Placental pericyte (primary cell): Measurements from ENCODE around the gene INO80B. TPM values are rescaled to one million over a fixed set of nuclear protein-coding genes. Genes with fewer than 3 reads are reported as not detected.

ENCODE experiments used
- total RNA-seq: library from RNA; depleted of rRNA; stranded (reverse); fragments of >200 nt; gene quantifications from 2 replicates; pipeline ENCODE4 v1.2.3, GENCODE V29; 2012

The INO80B gene
- total RNA-seq = 12.9 and 19.3 TPM in 2 replicates

DNA sequence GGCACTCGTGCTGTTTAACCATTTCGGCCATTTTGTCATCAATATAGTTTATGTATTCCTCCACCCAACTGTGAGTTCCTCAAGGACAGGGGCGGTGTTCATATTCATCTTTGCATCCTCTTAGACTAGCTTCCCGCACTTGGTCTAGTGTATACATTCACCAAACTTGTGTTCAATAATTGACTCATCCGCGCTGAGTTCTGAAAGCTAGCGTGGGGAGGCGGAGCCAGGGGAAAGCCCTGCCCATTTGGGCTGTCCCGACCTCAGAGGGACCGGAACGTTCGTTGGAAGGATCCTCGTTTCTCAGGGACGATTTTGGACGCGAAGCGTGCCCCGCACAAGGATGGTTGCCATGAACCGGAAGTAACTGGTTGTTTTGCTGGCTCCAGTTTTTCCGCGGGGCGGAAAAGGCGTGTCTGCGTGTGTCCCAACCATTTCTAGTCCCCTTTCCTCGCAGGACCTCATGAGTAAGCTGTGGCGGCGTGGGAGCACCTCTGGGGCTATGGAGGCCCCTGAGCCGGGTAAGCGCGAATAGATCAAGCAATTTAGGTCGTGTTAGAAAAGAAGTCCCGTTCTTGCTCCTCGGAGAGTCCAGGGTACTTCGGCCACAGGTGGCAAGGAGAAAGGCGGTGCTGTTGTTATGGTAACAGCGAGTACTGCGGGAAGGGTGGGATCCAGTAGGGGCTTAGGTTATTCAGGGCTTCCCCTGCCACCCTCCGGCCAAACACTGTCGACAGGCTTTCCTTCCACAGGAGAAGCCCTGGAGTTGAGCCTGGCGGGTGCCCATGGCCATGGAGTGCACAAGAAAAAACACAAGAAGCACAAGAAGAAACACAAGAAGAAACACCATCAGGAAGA is at the start of gene INO80B:
INO80B (plus strand) TSS at position 434 of the 858 bp plus-strand sequence; CDS start at position 464, 30 bp downstream.

DNA sequence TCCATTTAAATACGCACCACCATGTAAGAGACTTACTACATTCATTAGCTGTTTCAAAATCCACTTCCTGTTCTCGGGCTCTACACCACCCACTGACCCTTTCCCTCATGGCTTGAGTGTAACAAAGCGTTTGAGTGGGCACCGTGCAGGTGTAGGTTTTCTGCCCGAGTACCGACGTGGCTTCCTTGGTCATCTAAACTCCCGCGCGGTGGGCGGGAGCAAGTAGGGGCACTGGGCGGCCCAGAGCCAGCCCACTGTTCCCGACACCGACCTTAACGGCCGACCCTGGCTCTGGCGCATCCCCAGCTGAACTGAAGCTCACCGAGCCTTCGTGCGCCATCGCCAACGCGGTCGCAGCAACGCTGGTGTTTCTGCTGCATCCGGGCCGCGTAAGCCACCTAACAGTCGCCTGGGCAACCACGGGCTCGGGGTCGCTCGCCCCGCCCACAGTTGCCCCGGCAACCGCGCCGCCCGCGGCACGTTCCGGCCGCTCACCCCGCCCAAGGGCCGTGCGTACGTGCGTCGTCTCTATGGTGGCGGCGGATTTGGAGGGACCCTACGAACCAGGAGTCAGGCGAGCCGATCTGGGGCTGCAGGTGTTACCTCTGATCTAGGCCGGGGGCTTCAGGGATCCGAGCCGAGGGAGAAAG is 33.5 kb upstream of the INO80B start, which contains the start of the genes C2orf81 and WDR54:
C2orf81 (minus strand) TSS at position 399 of the 650 bp plus-strand sequence; CDS start at position 340, 59 bp downstream.
WDR54 (plus strand) TSS at position 510 of the 650 bp plus-strand sequence. CDS start 424 bp downstream, outside the sequence.

DNA sequence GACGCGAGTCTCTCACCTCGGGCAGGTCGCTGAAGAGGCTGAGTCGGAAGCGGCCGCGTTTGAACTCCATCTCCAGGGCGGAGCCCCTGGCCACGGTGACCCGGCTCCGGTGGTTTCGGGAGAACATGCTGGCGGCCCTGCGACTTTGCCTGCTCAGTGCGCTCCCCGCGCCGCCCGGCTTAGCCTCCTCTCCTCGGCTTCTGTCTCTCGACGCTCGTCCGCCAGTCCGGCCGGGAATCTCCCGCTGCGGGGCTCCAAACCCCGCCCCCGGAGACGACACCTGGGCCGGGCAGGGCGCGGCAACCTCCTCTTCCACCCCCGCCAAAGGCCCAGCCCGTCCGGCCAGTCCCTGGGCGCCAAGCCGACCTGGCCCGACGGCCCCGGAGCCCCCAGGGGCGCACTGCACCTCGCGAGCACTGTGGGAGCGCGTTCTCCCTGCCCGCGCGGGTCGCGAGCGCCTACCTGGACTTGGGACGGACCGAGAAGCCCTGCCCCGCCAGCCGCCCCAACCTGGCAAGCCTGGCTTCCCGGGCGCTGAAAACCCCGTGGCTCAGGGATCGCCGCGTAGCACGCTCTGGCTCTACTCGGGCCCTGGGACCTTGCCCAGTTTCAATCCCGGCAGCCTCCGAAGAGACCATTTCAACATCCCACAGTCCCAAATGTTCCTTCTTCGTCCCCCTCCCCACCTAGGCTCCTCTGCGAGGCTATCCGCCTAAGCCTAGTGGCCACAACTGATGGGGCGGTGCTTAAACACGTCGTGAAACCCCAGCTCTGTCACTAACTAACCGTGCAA is 13.0 kb upstream of the INO80B start, which contains the start of gene RTKN:
RTKN (minus strand) TSS at position 248 of the 793 bp plus-strand sequence; CDS start at position 127, 121 bp downstream.

DNA sequence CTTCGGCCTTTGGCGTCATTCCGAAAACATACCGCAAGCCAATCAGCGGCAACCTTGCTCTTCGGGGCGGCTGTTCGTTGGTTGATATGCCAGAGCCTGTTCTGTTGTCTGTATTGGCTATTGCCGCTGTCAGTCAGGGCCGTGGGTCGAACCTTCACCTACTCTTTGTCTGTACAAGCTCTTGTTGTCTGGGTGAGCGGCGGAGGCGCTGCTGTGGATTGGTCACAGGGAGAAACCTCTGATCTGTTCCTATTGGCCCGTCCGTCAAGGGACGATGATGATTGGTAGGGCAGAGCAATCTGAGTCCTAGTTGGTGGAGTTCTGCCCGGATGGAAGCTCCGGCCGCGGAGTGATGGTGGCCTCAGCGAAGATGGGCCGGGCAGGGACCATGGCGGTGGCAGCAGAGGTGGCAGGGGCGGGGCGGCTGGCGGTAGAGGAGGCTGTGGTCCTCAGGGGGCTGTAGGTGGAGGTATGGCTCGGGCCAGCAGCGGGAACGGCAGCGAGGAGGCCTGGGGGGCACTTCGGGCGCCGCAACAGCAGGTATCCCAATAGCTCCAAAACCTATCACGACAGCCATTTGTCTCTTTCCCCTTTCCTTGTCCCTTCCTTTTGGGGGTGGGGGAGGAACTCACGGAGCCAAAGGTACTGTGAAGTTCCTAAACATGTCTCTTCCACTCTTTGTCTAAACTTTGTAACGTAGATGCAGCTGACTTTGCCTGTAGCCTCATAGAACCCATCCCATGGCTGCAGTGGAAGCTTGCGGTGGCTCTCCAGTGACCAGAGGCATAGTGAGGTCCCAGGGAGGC is 3.4 kb downstream of the INO80B start, which contains the start of gene WBP1:
WBP1 (plus strand) TSS at position 307 of the 806 bp plus-strand sequence; CDS start at position 472, 165 bp downstream.

DNA sequence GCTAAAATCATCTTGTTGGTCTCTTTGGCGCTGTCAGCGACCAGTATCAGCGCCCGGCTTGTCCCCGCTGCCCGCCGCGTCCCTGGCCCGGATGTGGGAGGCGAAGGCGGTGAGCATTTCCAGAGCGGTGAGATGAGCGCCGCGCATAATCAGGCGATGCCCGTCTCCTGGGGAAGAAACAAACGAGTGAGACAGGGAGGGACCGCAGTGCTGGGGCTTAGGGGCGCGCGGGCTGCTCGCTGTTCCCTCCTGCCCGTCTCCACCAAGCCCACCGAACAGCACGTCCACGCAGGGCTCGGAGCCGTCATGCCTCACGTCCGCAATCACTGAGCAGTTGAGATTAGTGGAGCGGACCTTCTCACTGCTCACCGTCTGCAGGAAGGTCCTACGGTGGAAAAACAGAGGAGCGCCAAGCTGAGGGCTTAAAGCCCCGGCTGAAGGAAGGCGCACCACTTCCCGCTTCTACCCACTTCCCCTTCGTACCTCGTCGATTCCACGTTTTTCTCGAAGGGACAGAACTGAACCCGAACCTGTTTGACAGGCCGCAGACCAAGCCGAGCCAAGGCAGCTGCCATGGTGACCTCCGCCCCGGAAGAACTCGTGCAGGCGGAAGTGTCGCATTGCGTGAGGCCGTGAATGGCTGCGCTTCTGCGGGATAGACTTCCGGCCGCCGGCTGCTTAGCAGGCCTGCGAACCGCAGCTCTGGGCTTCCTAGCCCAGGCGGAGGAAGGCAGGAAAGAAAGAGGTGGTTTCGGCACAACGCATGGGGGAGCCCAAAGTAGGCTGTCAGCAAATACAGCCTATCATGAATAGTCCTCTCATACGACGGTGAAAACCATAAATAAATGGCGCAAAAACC is 17.4 kb downstream of the INO80B start, which contains the start of gene MRPL53:
MRPL53 (minus strand) TSS at position 595 of the 859 bp plus-strand sequence; CDS start at position 575, 20 bp downstream.

DNA sequence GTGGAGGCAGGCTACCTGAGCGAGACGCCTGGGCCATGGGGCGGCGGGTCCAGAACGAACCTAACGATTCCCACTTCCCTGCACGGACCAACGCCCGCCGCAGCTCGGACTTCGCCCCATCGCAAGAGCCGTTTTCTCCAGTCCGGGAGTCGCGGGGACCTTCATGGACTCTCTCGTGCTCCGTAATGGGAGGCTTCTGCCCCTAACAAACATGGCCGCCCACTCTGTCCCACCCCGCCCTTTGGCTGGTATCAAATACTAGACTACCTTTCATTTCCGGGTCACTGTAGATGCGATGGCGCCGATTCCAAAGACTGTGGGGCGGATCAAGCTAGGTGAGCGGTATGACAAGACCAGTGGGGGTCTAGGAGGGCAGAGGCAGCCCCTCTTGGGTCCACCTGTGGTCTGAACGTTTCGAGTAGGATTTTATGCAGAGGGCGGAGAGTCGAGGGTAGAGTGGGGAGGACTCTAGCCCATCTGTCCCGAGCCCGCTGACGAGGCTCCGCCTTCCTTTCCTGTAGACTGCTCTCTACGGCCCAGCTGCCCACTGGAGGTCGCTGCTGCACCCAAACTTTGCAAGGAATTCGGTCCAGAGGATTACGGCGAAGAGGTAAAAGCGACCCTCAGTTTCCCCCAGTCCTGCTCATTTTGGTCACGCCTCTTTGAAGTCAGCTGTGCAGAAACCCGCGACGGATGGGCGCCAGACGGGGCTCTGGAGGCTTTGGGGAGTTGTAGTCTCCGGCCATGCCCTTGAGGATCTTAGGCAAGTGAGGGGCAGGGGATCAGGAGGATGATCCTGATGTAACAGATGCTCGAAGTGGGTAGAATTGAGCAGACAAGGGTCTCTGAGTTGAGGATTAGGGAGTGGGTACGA is 28.2 kb downstream of the INO80B start, which contains the start of the genes CCDC142 and TTC31:
CCDC142 (minus strand) TSS at position 198 of the 874 bp plus-strand sequence; CDS start at position 37, 161 bp downstream.
TTC31 (plus strand) TSS at position 281 of the 874 bp plus-strand sequence; CDS start at position 296, 15 bp downstream.

DNA sequence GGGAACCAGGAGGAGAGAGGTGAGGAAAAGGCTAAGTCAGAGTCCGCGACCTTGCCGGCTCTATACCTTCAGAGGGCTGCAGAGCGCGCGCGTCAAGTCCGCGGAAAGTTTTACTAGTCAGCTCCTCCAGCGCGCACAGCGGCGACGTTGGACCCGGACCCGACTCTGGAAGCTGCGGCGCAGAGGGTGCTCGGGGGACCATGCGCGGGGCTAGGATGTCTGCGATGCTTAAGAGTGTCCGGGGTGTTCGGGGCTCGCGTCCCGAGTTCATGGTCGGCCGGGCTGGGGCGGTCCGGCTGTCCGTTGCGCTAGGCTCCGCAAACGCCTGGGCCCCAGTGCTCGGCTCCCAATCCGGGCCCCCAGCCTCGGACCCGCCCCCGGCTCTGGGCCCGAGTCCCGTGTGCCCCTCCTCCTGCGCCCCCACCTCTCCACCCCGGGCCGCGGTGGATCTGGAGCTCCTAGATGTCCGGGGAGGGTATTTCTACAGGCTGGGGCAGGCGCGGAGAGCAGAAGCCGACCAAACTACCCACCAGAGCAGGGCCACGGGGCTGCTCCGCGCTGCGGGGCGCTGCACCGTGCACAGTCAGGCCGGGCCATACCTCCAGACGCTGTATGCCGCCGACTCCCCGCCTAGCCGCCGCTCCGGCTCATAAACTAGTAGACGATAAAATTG is 44.5 kb downstream of the INO80B start, which contains the start of gene LBX2:
LBX2 (minus strand) TSS at position 337 of the 673 bp plus-strand sequence; CDS start at position 271, 66 bp downstream.

DNA sequence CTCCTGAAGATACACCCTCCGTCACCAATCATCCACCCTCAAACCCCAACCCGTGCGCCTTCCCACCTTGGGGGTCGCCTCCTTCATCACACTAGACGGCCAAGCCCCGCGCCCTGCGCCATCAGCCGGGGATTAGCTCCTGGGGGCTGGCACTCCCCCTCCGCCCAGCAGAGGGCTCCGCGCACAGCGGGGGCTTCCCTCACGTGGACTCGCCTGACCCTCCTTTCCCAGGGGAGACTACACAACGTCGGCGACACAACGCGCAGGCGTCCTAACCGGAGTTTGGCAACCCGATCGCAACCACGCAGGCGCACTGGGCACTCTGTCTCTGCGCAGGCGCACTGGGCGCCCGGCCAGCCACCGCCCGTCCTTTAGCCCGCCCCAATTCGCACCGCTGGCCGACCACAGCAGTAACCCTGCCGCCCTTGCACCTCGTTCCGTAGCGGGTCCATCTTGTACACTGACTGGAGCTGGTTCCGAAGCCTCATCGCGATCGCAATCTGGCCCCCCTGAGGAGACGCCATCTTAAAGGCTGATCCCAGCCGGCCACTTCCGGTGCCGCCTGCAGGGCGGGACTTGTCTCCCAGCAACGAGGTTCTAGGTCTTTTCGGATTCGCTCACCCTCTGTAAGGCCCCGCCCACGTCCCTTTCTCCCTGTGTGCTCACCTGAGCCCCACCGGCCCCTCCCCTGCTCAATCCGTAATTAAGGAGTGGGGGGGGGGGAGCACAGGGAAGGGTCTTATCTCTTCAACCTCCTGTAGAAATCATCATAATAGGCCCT is 52.4 kb downstream of the INO80B start, which contains the start of gene PCGF1:
PCGF1 (minus strand) TSS at position 551 of the 781 bp plus-strand sequence; CDS start at position 524, 27 bp downstream.

Other genes starting within 250 kb of the INO80B start
- 0.29 and 0.44 TPM in 2 replicates for gene SLC4A5, start 111.7 kb upstream of the INO80B start, total RNA-seq
- gene DCTN1, start 74.8 kb upstream of the INO80B start, total RNA-seq = 144 and 149 TPM in 2 replicates
- 0.66 and 1.6 TPM in 2 replicates for gene C2orf81, start 33.5 kb upstream of the INO80B start, total RNA-seq
- 20.8 and 45.7 TPM in 2 replicates for gene WDR54, start 33.4 kb upstream of the INO80B start, total RNA-seq
- gene RTKN, start 13.2 kb upstream of the INO80B start, total RNA-seq = 9.4 and 17.5 TPM in 2 replicates
- 28.3 and 51.9 TPM in 2 replicates for gene WBP1, start 3.4 kb downstream of the INO80B start, total RNA-seq
- gene MOGS, start 10.3 kb downstream of the INO80B start, total RNA-seq = 79.7 and 81.8 TPM in 2 replicates
- 19.3 and 57.1 TPM in 2 replicates for gene MRPL53, start 17.6 kb downstream of the INO80B start, total RNA-seq
- 24.7 and 35.1 TPM in 2 replicates for gene CCDC142, start 27.9 kb downstream of the INO80B start, total RNA-seq
- 19.9 and 22.8 TPM in 2 replicates for gene TTC31, start 28.0 kb downstream of the INO80B start, total RNA-seq
- 1.9 and 3.1 TPM in 2 replicates for gene LBX2, start 44.5 kb downstream of the INO80B start, total RNA-seq
- 23.6 and 27.8 TPM in 2 replicates for gene PCGF1, start 52.6 kb downstream of the INO80B start, total RNA-seq
- not detected in 2 replicates for gene TLX2, start 59.4 kb downstream of the INO80B start, total RNA-seq
- not detected in 2 replicates for gene DQX1, start 71.1 kb downstream of the INO80B start, total RNA-seq
- 96.1 and 152 TPM in 2 replicates for gene AUP1, start 74.6 kb downstream of the INO80B start, total RNA-seq
- gene HTRA2, start 74.8 kb downstream of the INO80B start, total RNA-seq = 44.9 and 54.1 TPM in 2 replicates
- 2.0 and 2.9 TPM in 2 replicates for gene LOXL3, start 98.9 kb downstream of the INO80B start, total RNA-seq
- 9.2 and 10.2 TPM in 2 replicates for gene DOK1, start 99.6 kb downstream of the INO80B start, total RNA-seq
- gene M1AP, start 193.2 kb downstream of the INO80B start, total RNA-seq = not detected in 2 replicates
- 4.0 and 5.3 TPM in 2 replicates for gene SEMA4F, start 199.2 kb downstream of the INO80B start, total RNA-seq